ENCODE results near the gene JARID2.

- TF ChIP-seq POLR2A (IDR thresholded peaks at IDR 0.05; ENCODE audit: extremely low read depth, insufficient read length), result no peak
- TF ChIP-seq CTCF (IDR thresholded peaks at IDR 0.05; ENCODE audit: low read depth, low read length), result no peak
- no peak for TF ChIP-seq MAX (IDR thresholded peaks at IDR 0.05; ENCODE audit: low read depth, low read length)
Observed at GRCh38 chr6:15283986-15284361, 38.1 kb downstream of the JARID2 start.

Data from NB4 (cell line).